GM21737 (cell line): ENCODE measurements around the gene SORCS2.

Experiments used
- ATAC-seq: cut with Tn5 transposase; IDR thresholded peaks from one replicate; pipeline ENCODE4 v1.9.1; 2021; ENCODE audit warnings: mild to moderate bottlenecking, moderate library complexity; ENCODE audit not compliant: unreplicated experiment

Gene SORCS2

GRCh38 chr4:7422151-7422897 is 230.0 kb downstream of the SORCS2 start:
- no peak for ATAC-seq

- no peak for ATAC-seq
Observed at GRCh38 chr4:7422898-7423180, 230.5 kb downstream of the SORCS2 start.

- ATAC-seq: no peak
Observed at GRCh38 chr4:7423391-7423790, 231.1 kb downstream of the SORCS2 start.

GRCh38 chr4:7423801-7424552 is 231.6 kb downstream of the SORCS2 start:
- no peak for ATAC-seq

GRCh38 chr4:7424553-7425111 is 232.3 kb downstream of the SORCS2 start:
- no peak for ATAC-seq

- ATAC-seq: no peak
Observed at GRCh38 chr4:7425124-7425523, 232.8 kb downstream of the SORCS2 start.

- ATAC-seq: no peak
Observed at GRCh38 chr4:7425591-7426468, 233.5 kb downstream of the SORCS2 start.

- ATAC-seq: no peak
Observed at GRCh38 chr4:7426525-7427171, 234.3 kb downstream of the SORCS2 start.

- no peak for ATAC-seq
Observed at GRCh38 chr4:7427361-7427760, 235.0 kb downstream of the SORCS2 start.

GRCh38 chr4:7427831-7428260 is 235.5 kb downstream of the SORCS2 start:
- ATAC-seq: no peak

- ATAC-seq: no peak
Observed at GRCh38 chr4:7428261-7429068, 236.1 kb downstream of the SORCS2 start.

GRCh38 chr4:7429069-7429416 is 236.7 kb downstream of the SORCS2 start:
- ATAC-seq: no peak

GRCh38 chr4:7429601-7430078 is 237.3 kb downstream of the SORCS2 start:
- ATAC-seq: no peak

GRCh38 chr4:7430368-7430964 is 238.1 kb downstream of the SORCS2 start:
- no peak for ATAC-seq

GRCh38 chr4:7430965-7431695 is 238.8 kb downstream of the SORCS2 start:
- no peak for ATAC-seq

GRCh38 chr4:7431696-7432530 is 239.6 kb downstream of the SORCS2 start:
- ATAC-seq: no peak

GRCh38 chr4:7432531-7433375 is 240.4 kb downstream of the SORCS2 start:
- no peak for ATAC-seq
